ENCODE results near the gene EHBP1.

GRCh38 chr2:63012541-63012940 is 307.0 kb downstream of the EHBP1 start:
- TF ChIP-seq CTCF (IDR thresholded peaks at IDR 0.05 in 4 of 5, conservative IDR thresholded peaks at IDR 0.05 in 1 of 5): no peak
- no peak for TF ChIP-seq POLR2A (IDR thresholded peaks at IDR 0.05)

Data from gastrocnemius medialis (tissue), 4 donors.